HG03521 (cell line): ENCODE results near the gene ZCCHC24.

Source experiments
- ATAC-seq: cut with Tn5 transposase; IDR thresholded peaks from one replicate; pipeline ENCODE4 v1.9.1; 2021; ENCODE audit warnings: mild to moderate bottlenecking, moderate library complexity; ENCODE audit not compliant: unreplicated experiment

ZCCHC24 gene

DNA sequence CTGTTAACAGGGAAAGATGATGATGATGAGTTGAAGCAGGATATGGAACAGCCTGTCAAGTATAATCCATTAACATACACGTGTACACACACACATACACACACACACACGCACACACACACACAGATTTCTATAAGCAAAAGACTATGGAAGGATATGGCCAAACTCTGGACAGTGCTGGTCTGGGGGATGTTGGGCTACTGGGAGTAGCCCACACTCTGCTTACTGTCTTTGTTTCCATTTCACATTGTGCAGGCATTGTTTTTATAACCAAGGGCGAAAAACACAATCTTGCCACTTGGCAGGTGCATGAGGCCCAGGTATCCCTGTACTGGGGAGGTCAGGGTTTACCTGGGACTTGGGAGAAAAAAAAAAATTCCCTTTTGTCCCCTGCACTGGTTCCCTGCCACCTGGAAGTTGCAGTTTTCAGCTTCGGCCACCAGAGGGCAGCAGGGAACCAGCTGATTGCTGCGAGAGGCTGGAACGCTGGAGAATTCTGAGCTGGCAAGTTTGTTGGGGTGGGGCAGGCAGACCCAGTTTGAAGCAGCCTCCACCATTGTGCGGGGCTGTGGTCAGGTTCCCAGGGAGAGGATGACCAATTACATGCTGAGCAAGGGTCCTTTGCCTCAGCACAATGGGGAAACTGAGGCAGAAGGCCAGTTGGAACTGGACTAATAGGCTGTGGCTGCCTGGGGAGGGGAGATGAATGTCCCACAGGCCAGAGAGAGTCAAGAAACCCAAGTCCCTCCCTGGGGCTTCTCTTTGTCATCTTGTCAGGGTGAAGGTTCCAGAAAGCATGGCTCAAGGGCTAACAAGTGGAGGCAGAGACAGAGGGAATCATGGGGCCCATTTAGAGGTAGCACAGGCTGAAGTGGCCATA, 70.9 kb downstream of the ZCCHC24 start:
- ATAC-seq: no peak

DNA sequence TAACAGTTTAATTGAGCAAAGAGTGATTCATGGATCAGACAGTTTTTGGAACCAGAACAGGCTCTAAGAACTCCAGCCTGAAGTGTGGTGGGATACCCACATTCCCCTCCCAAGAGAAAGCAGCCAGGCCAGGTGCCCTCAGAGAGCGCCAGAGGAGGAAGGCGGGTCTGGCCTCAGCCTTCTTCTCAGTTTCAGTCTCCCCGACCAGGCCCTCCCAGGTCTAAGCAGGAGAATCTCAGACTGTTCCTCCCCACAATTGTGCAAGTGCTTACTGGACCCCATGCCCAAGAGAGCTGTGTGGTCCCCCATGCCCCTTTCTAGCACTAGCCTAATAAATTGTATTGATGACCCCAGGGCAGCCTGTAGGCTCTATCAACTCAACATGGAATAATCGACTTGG, 72.6 kb downstream of the ZCCHC24 start:
- no peak for ATAC-seq

- ATAC-seq: no peak
These were observed 77.8 kb downstream of the ZCCHC24 start for GRCh38 chr10:79367426-79368189.

GRCh38 chr10:79361726-79362397, 83.6 kb downstream of the ZCCHC24 start:
- no peak for ATAC-seq

- no peak for ATAC-seq
These were observed 84.7 kb downstream of the ZCCHC24 start for GRCh38 chr10:79360499-79361342.

DNA sequence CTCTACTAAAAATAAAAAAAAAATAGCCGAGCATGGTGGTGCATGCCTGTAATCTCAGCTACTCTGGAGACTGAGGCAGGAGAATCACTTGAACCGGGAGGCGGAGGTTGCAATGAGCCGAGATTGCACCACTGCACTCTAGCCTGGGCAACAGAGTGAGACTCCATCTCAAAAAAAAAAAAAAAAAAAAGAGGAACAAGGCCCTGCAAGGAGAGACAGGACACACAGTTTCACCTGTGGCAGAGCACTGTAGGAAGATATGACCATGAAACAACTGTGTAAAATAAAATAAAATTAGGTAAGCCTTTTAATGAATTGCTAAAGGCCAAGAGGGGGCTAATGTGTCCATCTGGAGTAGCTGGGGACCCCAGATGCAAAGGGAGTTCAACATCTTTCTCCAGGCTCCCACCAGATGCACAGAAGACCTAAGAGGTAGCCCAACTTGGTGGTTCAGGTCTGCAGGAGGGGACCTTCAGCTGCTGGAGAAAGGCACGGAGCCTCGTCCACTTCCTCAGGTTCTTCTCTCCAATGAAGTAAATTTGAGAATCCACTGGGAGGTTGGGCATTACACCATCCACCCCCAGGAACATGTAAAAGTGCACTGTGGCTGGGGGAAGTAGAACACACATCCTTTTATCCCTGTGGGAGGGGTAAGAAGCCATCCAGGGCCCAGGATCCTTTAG, 85.5 kb downstream of the ZCCHC24 start:
- ATAC-seq: no peak

- ATAC-seq: no peak
These were observed 86.6 kb downstream of the ZCCHC24 start for GRCh38 chr10:79358811-79359210.

DNA sequence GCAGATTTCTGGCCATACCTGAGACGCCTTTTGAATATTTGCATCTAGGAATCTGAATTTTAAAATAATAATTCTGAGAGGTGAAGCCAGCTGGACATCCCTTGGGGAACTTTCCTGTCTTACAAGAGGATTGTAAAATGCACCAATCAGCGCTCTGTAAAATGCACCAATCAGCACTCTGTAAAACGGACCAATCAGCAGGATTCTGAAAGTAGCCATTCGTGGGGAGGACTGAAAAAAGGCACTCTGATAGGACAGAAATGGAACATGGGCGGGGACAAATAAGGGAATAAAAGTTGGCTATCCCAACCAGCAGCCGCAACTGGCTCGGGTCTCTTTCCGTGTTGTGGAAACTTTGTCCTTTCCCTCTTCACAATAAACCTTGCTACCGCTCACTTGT, 88.2 kb downstream of the ZCCHC24 start:
- no peak for ATAC-seq

DNA sequence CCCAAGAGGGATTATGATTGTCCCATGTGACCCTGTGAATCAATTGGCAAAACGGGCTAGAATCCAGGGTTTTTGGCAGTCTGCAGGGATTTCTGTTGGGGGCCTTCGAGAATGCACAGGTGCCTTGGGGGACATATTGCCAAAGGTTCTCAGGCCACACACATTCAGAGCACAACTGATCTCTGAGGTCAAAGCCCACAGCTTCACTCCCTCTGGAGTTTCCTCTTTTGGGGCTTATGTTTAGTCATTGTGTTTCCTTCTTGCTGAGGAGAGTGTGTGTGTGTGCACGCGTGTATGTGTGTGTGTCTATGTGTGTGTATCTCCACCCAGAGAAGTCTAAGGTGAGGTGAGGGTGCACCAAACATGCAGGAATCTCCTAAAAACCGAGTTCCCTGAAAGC, 89.3 kb downstream of the ZCCHC24 start:
- no peak for ATAC-seq

- ATAC-seq: no peak
These were observed 89.9 kb downstream of the ZCCHC24 start for GRCh38 chr10:79355420-79356017.

- ATAC-seq: no peak
These were observed 90.8 kb downstream of the ZCCHC24 start for GRCh38 chr10:79354615-79355014.

GRCh38 chr10:79354141-79354540, 91.3 kb downstream of the ZCCHC24 start:
- no peak for ATAC-seq

DNA sequence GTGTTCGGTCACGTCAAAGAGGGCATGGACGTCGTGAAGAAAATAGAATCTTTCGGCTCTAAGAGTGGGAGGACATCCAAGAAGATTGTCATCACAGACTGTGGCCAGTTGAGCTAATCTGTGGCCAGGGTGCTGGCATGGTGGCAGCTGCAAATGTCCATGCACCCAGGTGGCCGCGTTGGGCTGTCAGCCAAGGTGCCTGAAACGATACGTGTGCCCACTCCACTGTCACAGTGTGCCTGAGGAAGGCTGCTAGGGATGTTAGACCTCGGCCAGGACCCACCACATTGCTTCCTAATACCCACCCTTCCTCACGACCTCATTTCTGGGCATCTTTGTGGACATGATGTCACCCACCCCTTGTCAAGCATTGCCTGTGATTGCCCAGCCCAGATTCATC, 91.7 kb downstream of the ZCCHC24 start:
- ATAC-seq: no peak

DNA sequence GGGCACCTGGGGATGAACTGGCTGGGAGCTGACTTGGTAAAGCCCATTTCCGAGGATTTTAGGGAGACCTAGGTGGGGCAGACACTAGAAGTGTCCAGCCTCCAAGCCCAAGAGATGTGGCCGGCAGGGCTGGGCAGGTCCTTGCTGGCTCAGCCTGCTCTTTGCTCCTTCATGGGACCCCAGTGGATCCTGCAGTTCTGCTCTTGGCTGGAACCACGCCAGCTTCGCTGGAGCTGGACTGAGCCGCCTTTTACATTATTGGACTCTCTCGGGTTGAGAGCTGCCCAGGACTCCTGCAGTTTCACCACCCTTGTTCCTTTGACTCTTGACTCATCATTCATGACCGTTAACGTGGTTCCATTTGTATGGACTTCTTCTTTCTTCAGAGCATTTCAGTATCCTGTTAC, 92.4 kb downstream of the ZCCHC24 start:
- ATAC-seq: no peak

GRCh38 chr10:79352035-79352877, 93.2 kb downstream of the ZCCHC24 start:
- ATAC-seq: no peak

DNA sequence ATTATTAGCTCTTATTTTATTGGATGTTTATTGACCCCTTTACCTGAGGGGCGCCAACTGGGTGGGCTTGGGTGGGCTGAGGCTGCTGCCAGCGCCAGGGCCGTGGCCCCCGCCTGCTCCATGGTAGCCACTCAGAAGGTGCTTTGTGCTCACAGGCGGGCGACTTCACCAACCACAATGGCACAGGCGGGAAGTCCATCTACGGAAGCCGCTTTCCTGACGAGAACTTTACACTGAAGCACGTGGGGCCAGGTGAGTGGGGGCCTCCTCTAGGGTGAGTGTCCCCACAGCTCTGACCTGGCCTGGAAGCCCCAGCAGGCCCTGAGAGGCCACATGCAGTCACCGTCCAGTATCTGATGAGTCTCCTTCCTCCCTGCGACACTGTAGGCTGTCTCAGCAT, 94.1 kb downstream of the ZCCHC24 start:
- ATAC-seq: no peak

- ATAC-seq: no peak
These were observed 94.8 kb downstream of the ZCCHC24 start for GRCh38 chr10:79350407-79351154.

DNA sequence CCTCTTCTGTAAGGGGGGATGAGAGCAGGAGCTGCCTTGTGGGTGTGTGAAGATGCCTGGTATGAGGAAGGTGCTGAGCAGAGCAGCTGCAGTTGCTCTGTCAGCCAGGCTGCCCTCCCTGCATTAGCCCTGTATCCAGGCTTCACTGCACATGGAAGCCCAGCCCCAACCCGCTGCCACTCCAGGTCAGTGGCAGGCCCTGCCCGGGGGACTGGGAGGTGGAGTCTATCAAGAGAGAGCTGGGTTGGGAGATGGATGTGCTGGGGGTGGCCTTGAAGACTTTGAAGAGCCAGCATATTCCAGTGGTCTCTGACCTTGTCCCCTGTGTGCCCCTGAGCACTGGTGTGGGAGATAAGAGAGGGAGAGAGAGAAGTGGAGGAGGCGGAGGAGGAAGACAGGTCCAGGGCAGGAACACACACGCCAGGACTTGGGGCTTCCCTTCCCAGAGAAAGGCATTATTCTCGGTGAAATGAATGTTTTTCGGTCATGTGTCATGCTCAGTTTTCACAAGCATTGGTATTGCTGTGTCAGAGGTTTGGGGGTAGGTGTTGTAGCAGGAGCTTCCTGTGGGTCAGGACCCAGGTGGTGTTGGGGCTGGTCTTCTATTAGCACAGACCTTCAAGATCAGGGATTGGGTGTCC, 95.5 kb downstream of the ZCCHC24 start:
- ATAC-seq: no peak
